ENCODE results near the gene RELN.
"Not testable (repeated sequence)": the region's sequence is repeated elsewhere in the genome, so short reads cannot be mapped to it uniquely, and the experiment has no call there.

The RELN gene

DNA sequence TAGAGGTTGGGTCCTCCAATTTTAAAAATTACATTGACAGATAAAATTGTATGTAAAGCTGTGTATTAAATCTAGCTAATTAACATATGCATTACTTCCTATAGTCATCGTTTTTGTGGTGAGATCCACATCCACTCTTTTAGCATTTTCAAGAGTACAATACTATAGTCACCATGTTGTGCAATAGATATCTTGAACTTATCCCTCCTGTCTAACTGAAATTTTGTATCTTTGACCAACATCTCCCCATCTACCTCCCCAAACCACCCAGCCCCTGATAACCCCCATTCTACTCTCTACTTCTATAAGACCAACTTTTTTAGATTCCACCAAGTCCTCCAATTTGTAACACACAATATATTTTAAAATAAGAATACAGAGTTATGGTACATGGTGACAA lies 208.0 kb downstream of the RELN start:
- H3K4me2 ChIP-seq (ENCODE audit: low read length), result no peak overlapping the region
- no peaks in the 10 kb centered on the region for H3K79me2 ChIP-seq (ENCODE audit: control insufficient read depth, insufficient read depth, low read length, poor library complexity)
- H3K18ac ChIP-seq (ENCODE audit: low read length), result no peak overlapping the region
- no peak overlapping the region for H3K27ac ChIP-seq (ENCODE audit: low read depth, low read length)
- no peak overlapping the region for H3K23ac ChIP-seq (ENCODE audit: low read length)
- H4K91ac ChIP-seq (ENCODE audit: low read depth, low read length), result no peak overlapping the region
- no peaks in the 10 kb centered on the region for H3K79me1 ChIP-seq (ENCODE audit: low read length)
- H2AFZ ChIP-seq (ENCODE audit: insufficient read depth, low read length, poor library complexity), result no peak overlapping the region
- no peak overlapping the region for H3K9ac ChIP-seq (ENCODE audit: low read length)
- no CpG with 5 or more reads among the region's 1 CpG for WGBS (ENCODE audit: extremely low coverage, insufficient coverage, insufficient read length)
- H3K4me1 ChIP-seq (ENCODE audit: control insufficient read depth in 1 of 2, insufficient read depth in 2 of 2, low read length in 2 of 2), result no peaks in the 10 kb centered on the region
- no peak overlapping the region for H2BK120ac ChIP-seq (ENCODE audit: insufficient read depth, low read length, poor library complexity)
- no peak overlapping the region for H3K4ac ChIP-seq (ENCODE audit: low read depth, low read length)
- H3K14ac ChIP-seq (ENCODE audit: low read length), result no peak overlapping the region
- H2BK5ac ChIP-seq (ENCODE audit: low read depth, low read length, poor library complexity), result no peak overlapping the region
- H2BK12ac ChIP-seq (ENCODE audit: low read length), result no peak overlapping the region
- H4K12ac ChIP-seq (ENCODE audit: low read depth, low read length), result no peak overlapping the region
- no peak overlapping the region for H2AK5ac ChIP-seq (ENCODE audit: low read length)
- no peak overlapping the region for H3K4me3 ChIP-seq (ENCODE audit: low read depth, low read length)
- no peaks in the 10 kb centered on the region for H3K9me3 ChIP-seq (ENCODE audit: insufficient read depth, low read depth, low read length)
- no peak overlapping the region for H4K8ac ChIP-seq (ENCODE audit: low read depth, low read length)
- DNase-seq, result no peak
- H3K27me3 ChIP-seq (ENCODE audit: insufficient read depth, low read length), result no peaks in the 10 kb centered on the region
- no peaks in the 10 kb centered on the region for H3K36me3 ChIP-seq (ENCODE audit: control insufficient read depth in 1 of 2, insufficient read depth in 2 of 2, low read length in 2 of 2)

DNA sequence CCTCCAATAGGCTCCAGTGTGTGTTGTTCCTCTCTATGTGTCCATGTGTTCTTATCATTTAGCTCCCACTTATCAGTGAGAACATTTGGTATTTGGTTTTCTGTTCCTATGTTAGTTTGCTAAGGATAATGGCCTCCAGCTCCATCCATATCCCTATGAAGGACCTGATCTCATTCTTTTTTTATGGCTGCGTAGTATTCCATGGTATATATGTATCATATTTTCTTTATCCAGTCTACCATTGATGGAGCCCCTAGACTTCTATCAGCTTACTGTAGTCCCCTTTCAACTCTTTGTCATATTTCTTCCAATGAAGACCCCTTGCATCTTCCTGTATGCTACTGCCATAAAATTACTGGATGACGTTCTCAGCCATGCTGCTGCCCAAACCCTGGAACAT lies 208.9 kb downstream of the RELN start:
- not testable (repeated sequence) for H2BK120ac ChIP-seq (ENCODE audit: insufficient read depth, low read length, poor library complexity); H4K91ac ChIP-seq (ENCODE audit: low read depth, low read length); H4K12ac ChIP-seq (ENCODE audit: low read depth, low read length); H2BK5ac ChIP-seq (ENCODE audit: low read depth, low read length, poor library complexity); H3K23ac ChIP-seq (ENCODE audit: low read length); H3K18ac ChIP-seq (ENCODE audit: low read length); H2AK5ac ChIP-seq (ENCODE audit: low read length); H3K4me2 ChIP-seq (ENCODE audit: low read length); H3K4me3 ChIP-seq (ENCODE audit: low read depth, low read length); H3K4me1 ChIP-seq (ENCODE audit: control insufficient read depth in 1 of 2, insufficient read depth in 2 of 2, low read length in 2 of 2); H2AFZ ChIP-seq (ENCODE audit: insufficient read depth, low read length, poor library complexity); H3K9me3 ChIP-seq (ENCODE audit: insufficient read depth, low read depth, low read length); H3K79me1 ChIP-seq (ENCODE audit: low read length); H3K4ac ChIP-seq (ENCODE audit: low read depth, low read length); DNase-seq; H3K79me2 ChIP-seq (ENCODE audit: control insufficient read depth, insufficient read depth, low read length, poor library complexity); H4K8ac ChIP-seq (ENCODE audit: low read depth, low read length); H3K9ac ChIP-seq (ENCODE audit: low read length); H3K27ac ChIP-seq (ENCODE audit: low read depth, low read length); H3K27me3 ChIP-seq (ENCODE audit: insufficient read depth, low read length); H3K36me3 ChIP-seq (ENCODE audit: control insufficient read depth in 1 of 2, insufficient read depth in 2 of 2, low read length in 2 of 2); H2BK12ac ChIP-seq (ENCODE audit: low read length); H3K14ac ChIP-seq (ENCODE audit: low read length)
- no CpG with 5 or more reads among the region's 2 CpGs for WGBS (ENCODE audit: extremely low coverage, insufficient coverage, insufficient read length)

DNA sequence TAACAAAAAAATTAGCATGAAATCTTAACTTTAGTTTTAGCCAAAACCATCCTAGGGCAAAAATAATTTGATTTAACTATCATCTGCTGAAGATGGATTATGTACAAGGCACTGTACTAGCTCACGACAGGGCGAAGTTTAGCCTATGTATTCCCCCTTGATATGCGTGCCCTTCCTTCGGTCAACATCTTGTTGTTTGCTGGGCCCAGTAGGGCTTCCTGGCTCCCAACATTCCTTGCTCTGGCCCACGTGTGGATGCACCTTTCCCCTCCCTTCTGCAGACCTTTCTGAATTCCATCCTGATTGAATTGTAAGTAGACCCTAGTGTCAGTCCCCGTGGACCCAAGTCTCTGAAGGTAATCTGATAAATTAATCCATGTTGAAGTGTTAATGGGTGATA lies 212.0 kb downstream of the RELN start:
- no peak overlapping the region for H3K27ac ChIP-seq (ENCODE audit: low read depth, low read length)
- H3K4ac ChIP-seq (ENCODE audit: low read depth, low read length), result no peak overlapping the region
- no peak overlapping the region for H2BK12ac ChIP-seq (ENCODE audit: low read length)
- no peak overlapping the region for H2BK5ac ChIP-seq (ENCODE audit: low read depth, low read length, poor library complexity)
- no peak overlapping the region for H2AFZ ChIP-seq (ENCODE audit: insufficient read depth, low read length, poor library complexity)
- no peak overlapping the region for H3K4me2 ChIP-seq (ENCODE audit: low read length)
- no peak overlapping the region for H3K14ac ChIP-seq (ENCODE audit: low read length)
- no peaks in the 10 kb centered on the region for H3K79me2 ChIP-seq (ENCODE audit: control insufficient read depth, insufficient read depth, low read length, poor library complexity)
- H3K9ac ChIP-seq (ENCODE audit: low read length), result no peak overlapping the region
- H4K12ac ChIP-seq (ENCODE audit: low read depth, low read length), result no peak overlapping the region
- no CpG with 5 or more reads among the region's 6 CpGs for WGBS (ENCODE audit: extremely low coverage, insufficient coverage, insufficient read length)
- H2BK120ac ChIP-seq (ENCODE audit: insufficient read depth, low read length, poor library complexity), result no peak overlapping the region
- H4K91ac ChIP-seq (ENCODE audit: low read depth, low read length), result no peak overlapping the region
- H3K9me3 ChIP-seq (ENCODE audit: insufficient read depth, low read depth, low read length), result no peaks in the 10 kb centered on the region
- H4K8ac ChIP-seq (ENCODE audit: low read depth, low read length), result no peak overlapping the region
- no peaks in the 10 kb centered on the region for H3K27me3 ChIP-seq (ENCODE audit: insufficient read depth, low read length)
- H3K23ac ChIP-seq (ENCODE audit: low read length), result no peak overlapping the region
- no peaks in the 10 kb centered on the region for H3K36me3 ChIP-seq (ENCODE audit: control insufficient read depth in 1 of 2, insufficient read depth in 2 of 2, low read length in 2 of 2)
- H3K4me3 ChIP-seq (ENCODE audit: low read depth, low read length), result no peak overlapping the region
- no peak overlapping the region for H2AK5ac ChIP-seq (ENCODE audit: low read length)
- H3K4me1 ChIP-seq (ENCODE audit: control insufficient read depth in 1 of 2, insufficient read depth in 2 of 2, low read length in 2 of 2), result peaks cover 0 to 2% of the 10 kb centered on the region in 2 experiments
- peaks cover 2% of the 10 kb centered on the region for H3K79me1 ChIP-seq (ENCODE audit: low read length)
- no peak for DNase-seq
- no peak overlapping the region for H3K18ac ChIP-seq (ENCODE audit: low read length)

DNA sequence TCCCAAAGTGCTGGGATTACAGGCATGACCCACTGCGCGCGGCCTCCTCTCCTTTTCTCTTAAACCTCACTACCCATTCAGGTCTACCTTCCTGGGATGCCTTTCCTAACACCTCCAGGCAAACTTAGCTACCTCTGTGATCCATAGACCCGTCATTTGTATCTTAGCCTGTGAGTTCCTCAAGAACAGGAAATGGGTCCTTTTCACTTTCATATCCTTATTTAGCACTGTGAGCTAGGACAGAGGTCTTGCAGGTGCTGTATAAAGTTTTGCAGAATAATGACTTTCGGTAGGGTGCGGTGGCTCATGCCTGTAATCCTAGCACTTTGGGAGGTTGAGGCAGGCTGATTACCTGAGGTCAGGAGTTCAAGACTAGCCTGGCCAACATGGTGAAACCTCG lies 215.7 kb downstream of the RELN start:
- H3K9me3 ChIP-seq (ENCODE audit: insufficient read depth, low read depth, low read length), result no peaks in the 10 kb centered on the region
- H2BK12ac ChIP-seq (ENCODE audit: low read length), result no peak overlapping the region
- no peak overlapping the region for H2AK5ac ChIP-seq (ENCODE audit: low read length)
- no peaks in the 10 kb centered on the region for H3K79me2 ChIP-seq (ENCODE audit: control insufficient read depth, insufficient read depth, low read length, poor library complexity)
- no peak overlapping the region for H3K23ac ChIP-seq (ENCODE audit: low read length)
- no peak overlapping the region for H4K8ac ChIP-seq (ENCODE audit: low read depth, low read length)
- H3K9ac ChIP-seq (ENCODE audit: low read length), result no peak overlapping the region
- H3K36me3 ChIP-seq (ENCODE audit: control insufficient read depth in 1 of 2, insufficient read depth in 2 of 2, low read length in 2 of 2), result no peaks in the 10 kb centered on the region
- no peak overlapping the region for H3K4me3 ChIP-seq (ENCODE audit: low read depth, low read length)
- peaks cover 0 to 2% of the 10 kb centered on the region in 2 experiments for H3K4me1 ChIP-seq (ENCODE audit: control insufficient read depth in 1 of 2, insufficient read depth in 2 of 2, low read length in 2 of 2)
- H3K4me2 ChIP-seq (ENCODE audit: low read length), result no peak overlapping the region
- H3K18ac ChIP-seq (ENCODE audit: low read length), result no peak overlapping the region
- no peak overlapping the region for H4K12ac ChIP-seq (ENCODE audit: low read depth, low read length)
- no peak overlapping the region for H4K91ac ChIP-seq (ENCODE audit: low read depth, low read length)
- H3K79me1 ChIP-seq (ENCODE audit: low read length), result peaks cover 2% of the 10 kb centered on the region
- no peak for DNase-seq
- no peak overlapping the region for H2BK120ac ChIP-seq (ENCODE audit: insufficient read depth, low read length, poor library complexity)
- no peak overlapping the region for H2BK5ac ChIP-seq (ENCODE audit: low read depth, low read length, poor library complexity)
- no peaks in the 10 kb centered on the region for H3K27me3 ChIP-seq (ENCODE audit: insufficient read depth, low read length)
- no CpG with 5 or more reads among the region's 7 CpGs for WGBS (ENCODE audit: extremely low coverage, insufficient coverage, insufficient read length)
- no peak overlapping the region for H2AFZ ChIP-seq (ENCODE audit: insufficient read depth, low read length, poor library complexity)
- no peak overlapping the region for H3K14ac ChIP-seq (ENCODE audit: low read length)
- H3K4ac ChIP-seq (ENCODE audit: low read depth, low read length), result no peak overlapping the region
- no peak overlapping the region for H3K27ac ChIP-seq (ENCODE audit: low read depth, low read length)
